NOMO-1 treated with DMSO at 0.1 percent for 48 hours (cell line): ENCODE measurements around the gene TRPM3.
"Not testable (repeated sequence)": the region's sequence is repeated elsewhere in the genome, so short reads cannot be mapped to it uniquely, and the experiment has no call there.

ENCODE experiments used
- DNase-seq: peaks from one replicate; lab custom pipeline; 2025; ENCODE audit not compliant: unreplicated experiment; lab: John Stamatoyannopoulos, UW

The TRPM3 gene

DNA sequence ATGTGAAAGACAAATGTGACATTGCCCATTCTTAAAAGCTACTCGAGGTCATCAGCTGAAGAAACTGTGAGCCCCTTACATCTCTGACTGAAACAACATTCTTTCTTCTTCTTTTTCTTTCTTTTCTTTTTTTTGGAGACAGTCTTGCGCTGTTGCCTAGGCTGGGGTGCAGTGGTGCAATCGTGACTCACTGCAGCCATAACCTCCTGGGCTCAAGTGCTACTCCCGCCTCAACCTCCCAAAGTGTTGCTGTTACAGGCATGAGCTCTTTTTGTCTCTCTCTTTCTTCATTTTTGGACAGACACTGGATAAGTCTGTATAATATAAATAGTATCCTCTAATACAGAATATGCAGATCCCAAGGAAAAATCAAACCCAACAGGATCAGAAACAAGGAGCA is 443.3 kb downstream of the TRPM3 start:
- no peak for DNase-seq

DNA sequence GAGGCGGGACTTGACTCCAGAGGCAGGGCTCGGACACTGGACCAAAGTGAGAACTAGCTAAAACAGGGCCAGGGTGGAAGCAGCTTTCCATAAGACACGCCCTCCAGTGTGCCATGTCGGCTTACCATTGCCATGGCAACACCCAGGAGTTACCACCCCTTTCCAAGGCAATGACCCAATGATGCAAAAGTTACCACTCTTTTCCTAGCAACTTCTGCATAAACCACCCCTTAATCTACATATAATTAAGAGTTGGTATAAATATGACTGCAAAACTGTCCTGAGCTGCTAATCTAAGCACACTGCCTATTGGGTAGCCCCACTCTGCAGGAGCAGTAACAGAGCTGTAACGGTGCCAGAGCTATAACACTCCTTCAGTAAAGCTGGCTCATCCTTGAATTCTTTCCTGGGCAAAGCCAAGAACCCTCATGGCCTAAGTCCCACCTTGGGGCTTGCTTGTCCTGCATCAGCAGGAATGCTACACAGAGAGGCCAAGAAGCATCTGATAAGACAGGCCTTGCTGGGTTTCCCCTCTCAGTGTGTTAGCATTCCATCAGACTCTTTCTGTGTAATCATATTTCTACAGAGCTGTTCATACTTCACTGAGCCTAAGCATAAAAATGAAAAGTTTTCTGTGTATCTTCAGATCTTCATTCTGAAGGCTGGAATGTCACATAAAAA is 444.2 kb downstream of the TRPM3 start:
- no peak for DNase-seq

DNA sequence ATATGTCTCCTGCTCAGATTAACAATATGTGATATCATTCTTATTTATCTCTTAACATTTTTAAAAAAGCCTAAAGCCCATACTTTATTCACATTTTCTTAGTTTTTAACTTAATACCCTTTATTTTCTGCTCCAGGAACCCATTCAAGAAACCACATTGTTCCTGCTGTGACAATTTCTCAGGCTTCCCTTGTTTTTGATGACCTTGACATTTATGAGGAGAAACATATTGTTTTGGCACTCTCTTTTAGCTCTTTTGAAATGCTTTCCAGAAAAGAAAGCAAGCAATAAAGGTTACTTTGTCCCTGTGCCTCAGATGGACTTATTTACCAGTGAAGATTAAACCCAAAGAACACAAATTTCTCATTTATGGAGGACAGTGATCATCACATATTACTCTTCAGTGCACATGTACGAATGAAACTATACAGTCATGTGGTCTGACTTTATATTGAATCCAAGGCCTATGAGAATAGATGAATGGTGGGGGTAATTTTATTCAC is 445.5 kb downstream of the TRPM3 start:
- DNase-seq, result no peak

DNA sequence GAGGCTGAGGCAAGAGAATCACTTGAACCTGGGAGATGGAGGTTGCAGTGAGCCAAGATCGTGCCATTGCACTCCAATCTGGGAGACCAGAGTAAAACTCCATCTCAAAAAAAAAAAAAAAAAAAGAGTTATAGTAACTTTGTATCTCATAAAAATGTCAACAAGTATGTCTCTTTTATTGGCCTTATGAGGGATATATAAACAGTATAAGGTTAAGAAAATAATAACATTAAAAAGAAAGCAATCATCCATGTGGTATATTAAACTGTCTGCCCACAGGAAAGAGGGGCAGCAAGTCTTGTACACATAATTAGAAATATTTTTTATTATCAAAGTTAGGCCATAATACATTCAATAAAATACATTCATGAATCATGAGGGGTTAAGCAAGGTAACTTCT is 447.6 kb downstream of the TRPM3 start:
- no peak for DNase-seq

DNA sequence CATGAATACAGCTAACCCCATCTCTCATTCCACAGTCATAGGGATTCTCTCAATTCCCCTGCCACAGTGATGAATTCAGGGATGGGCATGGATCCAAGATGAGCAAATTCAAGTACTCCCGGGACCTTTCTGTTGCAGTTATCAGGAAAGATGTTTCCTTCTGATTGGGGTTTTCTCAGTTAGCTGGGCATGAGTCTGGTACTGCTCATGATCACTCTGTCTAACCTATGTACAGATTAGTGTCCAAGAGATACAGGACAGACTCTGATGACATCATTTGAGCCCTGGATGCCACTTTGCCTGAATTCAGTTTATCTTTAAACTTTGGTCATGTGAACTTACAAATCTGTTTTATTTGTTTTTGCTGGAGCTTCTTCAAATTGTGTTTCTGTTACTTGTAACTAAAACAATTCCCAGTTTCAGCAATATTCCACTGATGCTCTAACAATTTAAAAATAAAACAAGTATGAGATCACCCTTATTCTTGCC is 449.2 kb downstream of the TRPM3 start:
- DNase-seq, result no peak

DNA sequence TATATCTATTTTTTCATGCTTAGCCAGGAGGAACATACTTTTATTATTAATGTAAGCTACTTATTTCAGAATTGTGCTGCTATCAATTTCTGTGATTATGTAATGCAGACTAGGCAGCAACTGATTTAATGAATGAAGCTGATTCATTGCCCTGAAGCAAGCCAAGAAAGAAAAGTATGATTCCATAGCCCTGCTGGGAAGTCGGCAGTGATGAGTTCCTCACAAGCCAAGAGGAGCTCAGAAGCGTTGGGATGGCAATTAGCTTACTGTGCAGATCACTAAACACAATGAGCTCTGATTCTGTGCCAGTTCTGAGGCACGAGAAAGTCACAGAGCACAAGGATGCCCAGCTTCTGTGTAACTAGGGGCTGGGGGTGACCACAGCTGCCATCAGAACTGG is 452.7 kb downstream of the TRPM3 start:
- DNase-seq, result no peak

DNA sequence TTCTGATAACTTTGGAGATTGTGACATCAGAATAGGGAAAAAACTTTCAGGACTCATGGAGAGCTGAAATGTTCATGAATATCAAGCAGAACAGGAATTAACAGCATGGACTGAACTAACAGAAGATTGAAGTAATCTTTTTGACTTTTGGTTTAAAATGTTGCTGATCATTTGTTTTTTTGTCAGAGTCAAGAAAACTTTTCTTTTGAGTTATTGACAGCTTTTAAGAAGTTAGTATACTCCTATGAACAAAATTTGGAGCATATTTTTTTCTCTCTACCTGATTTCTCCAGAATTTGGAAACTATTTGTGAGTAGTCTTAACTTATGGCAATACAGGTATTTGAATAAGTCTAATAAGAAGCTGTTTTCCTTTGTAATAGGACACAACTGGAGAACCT is 462.7 kb downstream of the TRPM3 start:
- no peak for DNase-seq

DNA sequence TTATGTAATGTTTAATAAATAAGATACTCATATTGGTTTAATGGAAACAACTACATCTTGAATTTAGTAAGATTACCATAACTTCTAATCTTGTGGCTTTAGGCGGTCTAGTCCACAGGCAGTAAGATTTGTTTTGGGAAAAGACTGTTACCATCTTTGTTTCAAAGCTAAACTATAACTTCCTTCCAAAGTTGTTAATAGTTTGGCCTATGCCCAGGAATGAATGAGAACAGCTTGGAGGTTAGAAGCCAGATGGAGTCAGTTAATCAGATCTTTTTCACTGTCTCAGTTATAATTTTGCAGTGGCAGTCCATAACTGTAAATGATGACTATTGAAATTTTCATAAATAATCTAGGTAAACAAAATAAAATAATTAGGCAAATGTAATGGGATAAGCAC is 465.1 kb downstream of the TRPM3 start:
- DNase-seq, result no peak

DNA sequence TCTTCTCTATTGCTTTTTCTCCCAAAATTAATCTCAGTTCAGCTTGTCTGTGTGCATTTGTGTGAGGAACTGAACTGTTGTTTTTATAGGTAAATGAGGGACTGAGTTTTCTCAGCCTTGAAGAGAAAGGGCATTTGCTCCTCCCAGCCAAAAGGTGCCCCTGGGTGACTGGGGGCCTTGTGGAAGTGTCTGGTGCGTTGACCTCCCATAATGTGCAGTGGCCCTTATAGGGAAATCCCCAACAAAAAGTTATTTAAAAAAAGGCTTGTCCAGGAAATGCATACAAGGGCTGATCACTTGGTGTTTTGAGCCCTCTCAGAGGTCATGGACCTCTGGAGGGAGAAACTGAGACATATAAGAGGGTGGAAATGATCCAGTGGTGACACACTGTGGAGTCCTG is 467.3 kb downstream of the TRPM3 start:
- no peak for DNase-seq

DNA sequence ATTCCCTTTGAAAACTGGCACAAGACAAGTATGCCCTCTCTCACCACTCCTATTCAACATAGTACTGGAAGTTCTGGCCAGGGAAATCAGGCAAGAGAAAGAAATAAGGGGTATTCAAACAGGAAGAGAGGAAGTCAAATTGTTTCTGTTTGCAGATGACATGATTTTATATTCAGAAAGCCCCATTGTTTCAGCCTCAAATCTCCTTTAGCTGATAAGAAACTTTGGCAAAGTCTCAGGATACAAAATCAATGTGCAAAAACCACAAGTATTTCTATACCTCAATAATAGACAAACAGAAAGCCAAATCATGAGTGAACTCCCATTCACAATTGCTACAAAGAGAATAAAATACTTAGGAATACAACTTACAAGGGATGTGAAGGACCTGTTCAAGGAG is 476.8 kb downstream of the TRPM3 start:
- DNase-seq, result not testable (repeated sequence)

DNA sequence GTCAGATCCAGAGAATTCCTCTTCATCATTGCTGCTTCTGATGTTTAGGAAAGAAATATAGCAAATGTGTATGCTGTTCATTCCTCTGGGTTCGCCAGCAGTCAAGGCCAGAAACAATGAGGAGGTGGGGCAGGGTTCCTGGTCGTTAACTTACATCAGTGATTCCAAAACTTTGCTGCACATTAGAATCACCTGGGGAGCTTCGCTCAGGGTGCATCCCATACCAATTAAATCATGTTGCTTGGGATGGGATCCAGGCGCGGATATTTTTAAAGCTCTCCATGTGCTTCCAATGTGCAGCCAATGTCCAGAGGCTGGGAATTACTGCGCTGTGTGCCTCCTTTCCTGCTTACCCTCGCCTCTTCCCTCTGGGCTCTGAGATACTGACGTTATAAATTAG is 479.1 kb downstream of the TRPM3 start:
- DNase-seq, result no peak

DNA sequence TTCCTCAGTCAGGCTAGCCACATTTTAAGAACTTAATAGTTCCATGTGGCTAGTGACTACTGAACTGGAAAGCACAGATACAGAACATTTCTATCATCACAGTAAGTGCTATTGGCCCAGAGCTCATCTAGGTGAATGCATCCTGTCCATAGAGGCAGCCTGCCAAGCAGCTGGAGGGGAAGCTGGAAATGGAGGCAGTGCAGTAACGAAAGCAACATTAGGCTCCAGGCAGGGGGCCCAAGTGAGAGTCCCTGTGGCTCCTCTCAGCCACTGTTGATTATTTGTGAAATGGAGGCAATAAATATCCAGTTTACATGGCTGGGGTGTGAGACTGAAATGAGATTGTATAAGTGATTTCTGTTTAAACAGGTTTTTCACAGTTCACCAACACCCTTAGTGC is 479.8 kb downstream of the TRPM3 start:
- no peak for DNase-seq

DNA sequence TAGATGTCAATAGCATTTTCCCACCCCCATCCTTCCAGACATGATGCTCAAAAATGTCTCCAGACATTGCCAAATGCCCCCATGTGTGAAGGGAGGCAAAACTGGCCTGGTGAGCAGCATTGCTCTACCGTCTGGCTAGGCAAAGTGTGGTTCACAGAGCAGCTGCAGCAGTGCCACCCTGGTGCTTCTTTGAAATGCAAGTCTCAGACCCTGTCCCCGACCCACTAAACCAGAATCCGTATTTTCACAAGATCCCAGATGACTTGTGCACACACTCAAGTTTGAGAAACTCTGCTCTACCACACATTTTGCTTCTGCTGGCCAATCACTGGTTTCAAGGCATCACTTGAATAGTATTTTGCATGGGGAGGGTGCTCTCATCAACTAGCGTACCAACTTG is 480.4 kb downstream of the TRPM3 start:
- DNase-seq, result no peak

DNA sequence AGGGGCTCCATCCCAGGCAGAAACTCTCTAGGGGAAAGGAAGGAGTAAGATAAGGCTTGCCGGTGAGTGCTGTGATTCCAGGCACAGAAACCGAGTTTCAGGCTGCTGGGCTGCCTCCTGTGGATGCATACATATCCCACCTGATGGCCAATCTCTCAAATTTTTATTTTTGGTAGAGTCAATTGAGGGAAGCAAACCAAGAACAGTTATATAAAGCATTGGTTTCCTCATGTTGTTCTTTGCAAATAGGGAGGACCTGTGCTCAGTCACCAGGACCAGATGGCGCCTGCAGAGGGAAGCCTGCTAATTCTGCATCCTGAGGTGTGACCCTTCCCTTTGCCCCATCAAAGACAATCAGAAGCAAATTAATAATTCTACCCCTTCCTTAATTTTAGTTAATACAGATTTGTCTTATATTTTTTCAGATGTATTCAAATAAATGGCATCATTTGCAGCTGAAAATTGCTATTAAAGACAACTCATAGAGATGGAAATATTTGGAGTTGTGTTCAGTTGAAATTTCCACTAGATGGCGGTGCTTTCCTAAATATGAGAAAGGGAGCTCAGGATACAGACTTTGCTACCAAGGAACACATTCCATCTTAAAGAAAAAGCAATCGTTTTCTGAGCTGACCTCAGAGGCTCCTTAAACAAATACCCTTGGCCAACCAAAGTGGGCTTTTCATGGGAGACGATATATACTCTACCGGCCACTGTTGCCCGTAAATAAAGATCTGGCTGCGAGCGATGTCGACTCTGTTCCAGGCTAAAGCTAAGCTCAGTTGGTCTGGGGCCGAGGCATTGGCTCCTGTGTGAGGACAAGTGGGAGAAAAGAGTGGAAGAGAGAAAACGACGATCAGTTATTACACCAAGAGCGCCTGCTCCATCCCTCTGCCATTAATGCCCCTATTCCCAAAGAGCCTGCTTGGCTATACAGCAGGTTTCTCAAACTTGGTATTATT is 481.3 kb downstream of the TRPM3 start:
- DNase-seq, result peak; percentile 5

DNA sequence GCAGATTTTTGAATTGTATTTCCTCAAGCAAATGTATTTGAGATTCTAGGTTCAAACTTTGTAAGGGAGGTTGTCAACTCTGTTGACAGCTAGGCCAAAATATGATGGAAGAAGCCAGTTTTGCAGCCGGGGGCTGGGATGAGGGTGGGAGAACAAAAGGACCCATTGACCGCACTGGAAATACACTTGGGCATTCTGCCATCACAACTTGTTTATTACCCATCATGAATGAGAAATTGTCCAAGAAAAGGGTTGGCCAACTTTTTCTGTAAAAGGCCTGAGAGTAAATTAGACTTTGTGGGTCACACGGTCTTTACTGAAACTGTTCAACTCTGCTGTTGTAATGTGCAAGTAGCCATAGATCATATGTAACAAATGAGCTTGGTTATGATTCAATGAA is 485.6 kb downstream of the TRPM3 start:
- no peak for DNase-seq

DNA sequence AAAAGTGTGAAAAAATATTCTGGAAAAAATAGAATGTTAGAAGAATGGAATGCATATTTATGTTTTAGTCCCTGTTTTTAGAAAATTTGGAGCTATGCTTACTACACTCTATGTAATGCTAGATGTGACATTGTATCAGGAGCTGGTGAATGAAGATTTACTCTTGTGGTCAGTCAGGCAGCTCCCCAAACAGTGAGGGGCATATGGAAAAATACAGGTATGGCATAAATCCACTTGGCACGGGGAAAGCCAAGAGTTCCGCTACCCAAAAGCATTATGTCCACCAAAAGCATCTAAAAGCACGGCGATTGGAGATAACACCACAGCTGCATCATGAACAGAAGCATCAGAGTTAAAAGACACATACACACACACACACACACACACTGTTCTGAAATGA is 486.7 kb downstream of the TRPM3 start:
- DNase-seq, result no peak

DNA sequence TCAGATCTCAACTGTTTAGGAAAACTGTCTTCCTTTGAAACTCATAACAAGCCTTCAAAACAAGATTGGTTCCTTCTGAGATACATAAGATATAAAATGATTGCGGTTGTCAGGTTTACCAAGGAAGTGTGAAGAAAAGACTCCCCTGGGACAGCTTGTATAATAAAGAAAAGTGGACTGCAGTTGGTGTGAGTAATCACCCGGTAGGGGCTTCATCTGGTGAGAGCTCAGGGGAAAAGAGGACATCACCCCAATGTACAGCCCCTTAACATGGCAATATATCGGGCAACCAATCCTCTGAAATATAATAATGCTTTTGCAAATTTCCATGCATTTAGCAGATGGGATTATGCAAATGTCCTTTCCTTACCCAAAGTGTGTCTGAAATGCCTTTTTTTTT is 490.4 kb downstream of the TRPM3 start:
- no peak for DNase-seq

DNA sequence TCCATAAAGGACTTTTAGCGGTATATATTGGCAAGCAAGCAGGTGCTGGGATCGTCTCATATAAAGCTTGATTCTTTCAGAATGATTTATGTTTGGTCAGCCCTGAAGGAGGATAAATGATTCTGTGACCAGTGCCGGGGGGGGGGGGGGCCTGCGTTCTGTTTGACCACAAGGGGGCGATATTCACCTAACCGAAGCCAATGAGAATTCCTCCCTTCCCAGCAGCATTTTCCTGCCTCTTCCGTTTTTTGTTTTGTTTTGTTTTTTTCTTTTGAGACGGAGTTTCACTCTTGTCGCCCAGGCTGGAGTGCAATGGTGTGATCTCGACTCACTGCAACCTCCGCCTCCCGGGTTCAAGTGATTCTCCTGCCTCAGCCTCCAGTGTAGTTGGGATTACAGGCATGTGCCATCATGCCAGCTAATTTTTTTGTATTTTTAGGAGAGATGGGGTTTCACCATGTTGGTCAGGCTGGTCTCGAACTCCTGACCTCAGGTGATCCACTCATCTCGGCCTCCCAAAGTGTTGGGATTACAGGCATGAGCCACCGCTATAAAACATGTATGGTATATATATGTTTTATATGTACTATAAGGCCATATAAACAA is 492.2 kb downstream of the TRPM3 start:
- not testable (repeated sequence) for DNase-seq

DNA sequence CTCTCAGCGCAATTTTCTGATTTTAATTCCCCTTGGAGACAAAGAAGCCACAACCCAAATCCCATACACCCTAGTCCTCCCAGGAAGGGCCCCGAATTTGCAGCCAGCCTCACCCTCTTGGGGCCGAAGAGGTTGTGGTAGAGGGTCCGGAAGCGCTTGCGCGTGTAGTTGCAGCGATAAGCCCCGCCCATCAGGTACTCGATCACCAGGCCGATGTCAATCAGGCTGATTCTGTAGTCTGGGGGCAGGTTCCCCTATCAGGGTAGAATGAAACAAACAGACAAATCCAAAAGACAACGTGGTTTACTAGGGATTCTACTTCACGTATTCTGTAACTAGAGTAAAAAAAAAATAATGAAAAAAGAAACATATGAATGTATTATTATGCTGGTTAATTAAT is 496.3 kb downstream of the TRPM3 start:
- no peak for DNase-seq

DNA sequence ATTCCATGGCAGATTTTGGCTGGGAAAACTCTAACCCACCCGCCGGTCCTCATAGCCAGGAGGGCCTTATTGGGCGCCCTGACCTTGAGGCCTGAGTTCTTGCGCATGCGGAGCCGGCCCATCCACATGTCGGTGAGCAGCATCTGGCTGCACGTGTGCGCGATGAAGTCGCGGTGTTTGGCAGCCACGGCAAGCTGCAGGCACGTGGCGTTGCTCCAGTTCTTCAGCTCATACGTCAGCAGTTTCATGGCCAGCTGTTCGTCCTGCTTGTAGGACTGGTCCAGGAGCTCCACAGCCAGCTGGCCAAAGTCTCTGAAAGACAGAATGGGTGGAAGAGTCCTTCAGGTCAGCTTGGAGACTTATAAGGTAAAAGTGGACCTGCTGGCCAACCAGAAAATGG is 502.6 kb downstream of the TRPM3 start:
- no peak for DNase-seq

DNA sequence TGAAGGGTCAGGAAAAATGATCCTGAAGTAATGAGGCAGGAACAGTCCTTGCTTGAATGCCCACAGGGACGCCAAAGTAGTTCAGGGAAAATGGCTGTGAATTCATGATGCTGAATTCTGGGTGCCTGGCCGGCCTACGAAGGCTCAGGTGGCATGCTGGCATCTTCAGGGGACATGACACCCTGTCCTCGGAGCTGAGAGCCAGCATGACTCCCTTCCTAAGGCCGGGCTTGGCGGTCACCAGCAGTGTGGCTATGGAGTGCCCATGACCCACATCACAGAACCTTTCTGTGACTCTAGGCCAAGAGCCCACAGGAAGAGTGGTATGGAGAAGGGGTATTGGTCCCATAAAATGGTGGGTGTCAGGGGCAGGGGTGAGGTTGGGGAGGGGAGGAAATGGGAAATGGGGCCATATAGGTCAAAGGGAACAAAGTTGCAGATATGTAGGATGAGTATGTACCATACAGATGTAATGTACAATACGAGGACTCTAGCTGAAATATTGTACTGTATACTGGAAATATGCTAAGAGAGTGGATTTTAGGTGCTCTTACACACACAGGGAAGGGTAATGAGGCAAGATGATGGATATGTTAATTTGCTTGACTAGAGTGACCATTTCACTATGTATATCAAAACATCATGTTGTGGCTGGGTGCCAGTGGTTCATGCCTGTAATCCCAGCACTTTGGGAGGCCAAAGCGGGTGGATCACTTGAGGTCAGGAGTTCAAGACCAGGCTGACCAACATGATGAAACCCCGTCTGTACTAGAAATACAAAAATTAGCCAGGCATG is 504.2 kb downstream of the TRPM3 start:
- no peak for DNase-seq
